Amygdala (tissue), 56 donors: Measurements from ENCODE around the gene TXNDC15.
"Not testable (repeated sequence)": the region's sequence is repeated elsewhere in the genome, so short reads cannot be mapped to it uniquely, and the experiment has no call there.

Source experiments
- DNase-seq, 56 donors: peaks; one replicate each; lab custom pipeline; 2025; lab: John Stamatoyannopoulos, UW

TXNDC15 gene, protein sequence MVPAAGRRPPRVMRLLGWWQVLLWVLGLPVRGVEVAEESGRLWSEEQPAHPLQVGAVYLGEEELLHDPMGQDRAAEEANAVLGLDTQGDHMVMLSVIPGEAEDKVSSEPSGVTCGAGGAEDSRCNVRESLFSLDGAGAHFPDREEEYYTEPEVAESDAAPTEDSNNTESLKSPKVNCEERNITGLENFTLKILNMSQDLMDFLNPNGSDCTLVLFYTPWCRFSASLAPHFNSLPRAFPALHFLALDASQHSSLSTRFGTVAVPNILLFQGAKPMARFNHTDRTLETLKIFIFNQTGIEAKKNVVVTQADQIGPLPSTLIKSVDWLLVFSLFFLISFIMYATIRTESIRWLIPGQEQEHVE

GRCh38 chr5:134873987-134874830 is at the start of gene TXNDC15:
Gene TXNDC15 (plus strand): TSS chr5:134874371. CDS start chr5:134874428, 57 bp downstream.
- DNase-seq = peak in 55 of 56 donors; percentile 28 to 91 (median 79)

GRCh38 chr5:134824681-134825080 is 49.5 kb upstream of the TXNDC15 start:
- no peak for DNase-seq

DNA sequence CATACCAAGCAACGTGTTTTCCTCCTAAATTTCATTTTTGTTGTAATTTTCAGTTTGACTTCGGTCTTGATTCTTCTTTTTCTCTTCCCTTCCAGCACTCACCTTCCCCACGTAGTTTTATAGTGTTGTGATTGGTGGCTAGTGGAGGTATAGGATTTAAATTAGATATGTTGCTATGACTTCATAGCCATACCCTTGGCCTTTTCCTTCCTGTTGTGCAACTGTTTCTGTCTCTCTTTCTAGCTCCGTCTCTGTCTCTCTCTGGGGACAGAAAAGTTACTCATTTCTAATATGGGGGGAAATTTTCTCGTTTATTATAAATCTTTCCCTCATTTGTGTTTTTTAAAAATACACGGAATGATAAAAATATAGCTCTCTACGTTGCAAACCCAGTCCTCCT is 49.0 kb upstream of the TXNDC15 start:
- DNase-seq = no peak

DNA sequence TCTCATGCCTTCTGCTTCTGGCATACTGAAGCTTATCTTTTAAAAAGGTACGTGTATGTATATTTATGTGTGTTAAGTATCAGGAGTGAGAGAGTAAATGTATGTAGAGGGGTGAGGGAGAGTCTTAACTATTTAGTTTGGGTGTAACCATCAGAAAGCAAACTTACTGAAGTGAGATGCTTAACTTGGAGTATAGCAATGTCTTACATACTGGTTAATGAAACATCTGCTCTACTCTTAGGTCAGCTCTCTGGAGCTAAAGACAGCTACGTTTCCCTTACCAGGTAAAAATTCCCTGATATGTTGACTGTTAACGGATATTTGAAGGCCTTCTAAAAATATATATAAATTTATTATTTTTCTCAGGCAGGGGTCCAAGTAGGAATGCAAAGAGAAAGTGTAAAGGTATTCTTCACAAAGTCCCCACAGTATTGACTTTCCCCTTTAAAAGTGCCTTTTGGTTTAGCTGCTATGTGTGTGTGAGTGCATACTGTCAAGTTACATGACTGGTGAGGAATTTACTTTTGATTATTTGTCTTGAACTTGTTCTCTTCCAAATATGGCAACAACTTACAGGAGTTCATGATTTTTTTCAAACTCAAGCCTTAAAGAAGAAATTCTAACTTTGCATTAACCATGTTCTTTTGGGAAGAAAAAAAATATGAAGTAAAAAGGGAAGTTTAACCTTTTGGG is 40.7 kb upstream of the TXNDC15 start:
- no peak for DNase-seq

DNA sequence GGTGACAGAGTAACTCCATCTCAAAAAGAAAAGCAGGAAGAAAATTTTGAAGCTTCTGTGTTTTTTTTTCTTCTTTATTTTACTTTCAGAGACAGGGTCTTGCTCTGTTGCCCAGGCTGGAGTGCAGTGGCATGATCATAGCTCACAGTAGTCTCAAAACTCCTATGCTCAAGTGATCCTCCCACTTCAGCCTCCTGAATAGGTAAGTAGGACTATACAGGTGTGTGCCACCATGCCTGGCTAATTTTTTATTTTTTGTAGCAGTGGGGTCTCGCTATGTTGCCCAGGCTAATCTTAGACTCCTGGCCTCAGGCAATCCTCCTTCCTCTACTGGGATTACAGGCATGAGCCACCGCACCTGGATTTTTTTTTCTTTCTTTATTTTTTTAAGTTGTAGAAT is 38.5 kb upstream of the TXNDC15 start:
- no peak for DNase-seq

DNA sequence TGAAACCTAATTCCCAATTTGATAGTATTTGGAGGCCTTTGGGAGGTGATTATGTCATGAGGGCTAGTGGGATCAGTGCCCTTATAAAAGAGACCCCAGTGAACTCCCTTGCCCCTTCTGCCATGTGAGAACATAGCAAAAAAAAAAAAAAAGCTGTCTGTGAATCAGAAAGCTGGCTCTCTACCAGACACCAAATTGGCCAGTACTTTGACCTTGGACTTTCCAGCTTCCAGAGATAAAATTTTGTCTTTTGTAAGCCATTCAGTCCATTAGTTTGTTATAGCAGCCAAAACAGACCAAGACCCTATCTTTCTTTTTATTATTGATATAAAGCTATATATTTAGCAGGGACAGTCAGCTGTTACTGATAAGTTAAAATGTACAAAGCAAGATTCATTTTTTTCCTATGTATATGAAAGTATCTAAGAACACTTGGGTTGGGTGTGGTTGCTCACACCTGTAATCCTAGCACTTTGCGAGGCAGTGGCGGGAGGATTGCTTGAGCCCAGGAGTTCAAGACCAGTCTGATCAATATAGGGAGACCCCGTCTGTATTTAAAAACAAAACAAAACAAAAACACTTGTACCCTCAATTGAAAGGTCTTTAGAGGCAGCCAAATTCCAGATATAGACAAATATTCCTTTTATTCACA is 36.5 kb upstream of the TXNDC15 start:
- no peak for DNase-seq

DNA sequence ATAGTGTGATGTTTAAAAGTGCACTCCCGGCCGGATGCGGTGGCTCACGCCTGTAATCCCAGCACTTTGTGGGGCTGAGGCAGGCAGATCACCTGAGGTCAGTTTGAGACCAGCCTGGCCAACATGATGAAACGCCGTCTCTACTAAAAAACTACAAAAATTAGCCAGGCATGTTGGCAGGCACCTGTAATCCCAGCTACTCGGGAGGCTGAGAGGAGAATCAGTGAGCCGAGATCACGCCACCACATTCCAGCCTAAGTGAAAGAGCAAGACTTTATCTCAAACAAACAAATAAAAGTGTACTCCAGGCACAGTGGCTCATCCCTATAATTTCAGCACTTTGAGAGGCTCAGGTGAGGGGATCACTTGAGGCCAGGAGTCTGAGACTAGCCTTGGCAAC is 35.8 kb upstream of the TXNDC15 start:
- DNase-seq = not testable (repeated sequence)

DNA sequence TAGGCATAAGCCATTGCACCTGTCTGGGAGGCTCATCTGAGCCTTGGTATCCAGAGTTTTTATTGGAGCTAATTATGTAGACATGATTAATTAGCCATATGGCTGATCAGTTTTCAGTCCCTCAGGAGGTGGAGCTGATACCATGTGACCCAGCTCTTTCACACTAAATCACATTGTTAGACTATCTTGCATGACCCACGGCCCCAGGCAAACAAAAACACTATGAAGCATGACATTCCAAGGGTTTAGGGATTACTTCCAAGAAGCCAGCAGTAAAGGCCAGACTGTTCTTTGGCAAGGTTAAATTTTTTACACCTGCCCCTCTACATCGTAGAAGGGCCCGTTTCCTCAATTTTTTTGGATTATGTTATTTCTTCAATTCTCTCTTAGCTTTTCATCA is 33.4 kb upstream of the TXNDC15 start:
- no peak for DNase-seq

GRCh38 chr5:134844252-134844651 is 29.9 kb upstream of the TXNDC15 start:
- no peak for DNase-seq

DNA sequence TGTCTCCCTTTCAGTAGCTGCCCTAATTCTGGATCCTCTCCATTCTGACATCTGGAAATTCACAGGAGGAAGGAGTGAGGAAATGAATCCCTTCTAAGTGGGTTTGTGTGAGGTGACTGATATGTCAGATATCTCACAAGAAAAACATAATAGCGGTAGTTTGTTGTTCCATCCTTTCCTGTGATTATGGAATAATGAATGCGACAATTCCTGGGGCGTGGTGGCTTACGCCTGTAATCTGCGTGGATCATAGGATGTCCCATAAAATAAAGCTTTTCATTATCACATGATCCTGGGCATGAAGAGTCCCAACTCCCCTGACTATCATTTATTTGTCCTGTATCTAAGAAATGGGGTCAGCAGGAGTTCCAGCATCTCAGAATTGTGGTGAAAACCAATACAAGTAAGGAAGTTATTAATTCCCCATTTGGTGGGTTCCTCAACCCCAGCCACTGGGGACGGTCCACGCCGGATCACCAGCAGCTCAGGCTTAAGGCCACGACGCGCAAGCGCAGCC is 28.8 kb upstream of the TXNDC15 start:
- DNase-seq = no peak

DNA sequence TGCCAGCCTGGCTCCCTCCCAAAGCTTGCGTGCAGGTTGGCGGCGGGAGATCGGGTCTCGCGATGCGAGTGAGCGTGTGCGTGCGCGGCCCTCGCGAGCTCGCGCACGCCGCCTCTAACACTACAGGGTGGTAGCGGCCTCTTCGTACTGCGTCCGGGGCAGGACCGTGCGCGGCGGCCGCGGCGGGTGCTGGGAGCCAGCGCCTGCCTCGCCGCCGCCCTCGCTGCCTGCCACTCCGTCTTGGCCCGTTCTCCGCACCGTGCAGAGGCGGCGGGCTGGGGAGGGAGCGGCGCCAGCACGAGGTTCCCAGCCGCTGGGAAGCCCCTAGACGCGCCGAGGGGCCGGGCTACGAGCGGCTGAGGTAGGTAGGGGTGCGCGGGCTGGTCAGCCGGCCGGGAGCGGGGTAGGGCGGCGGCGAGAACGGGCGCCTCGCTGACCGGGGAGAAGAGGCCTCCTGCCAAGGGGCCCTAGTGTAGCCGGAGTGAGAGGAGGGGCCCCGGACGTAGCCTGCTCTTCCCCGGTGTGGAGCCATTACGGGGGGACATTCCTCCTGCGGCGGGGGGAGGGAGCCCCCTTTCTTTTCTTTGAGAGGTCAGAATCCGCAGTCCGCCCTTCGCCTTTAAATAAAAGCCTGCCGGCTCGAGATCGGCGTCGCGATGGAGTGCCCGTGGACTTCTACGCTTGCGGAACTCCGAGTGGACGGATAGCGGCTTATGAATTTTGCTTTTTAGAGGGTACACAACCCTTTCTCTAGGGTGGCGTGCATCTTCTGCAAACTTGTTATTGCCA is 28.1 kb upstream of the TXNDC15 start, which contains the start of gene C5orf24:
Gene C5orf24 (plus strand): TSS at position 117 of the 789 bp plus-strand sequence. CDS start 8,933 bp downstream, outside the sequence.
- peak; percentile 18 to 96 (median 89) for DNase-seq

DNA sequence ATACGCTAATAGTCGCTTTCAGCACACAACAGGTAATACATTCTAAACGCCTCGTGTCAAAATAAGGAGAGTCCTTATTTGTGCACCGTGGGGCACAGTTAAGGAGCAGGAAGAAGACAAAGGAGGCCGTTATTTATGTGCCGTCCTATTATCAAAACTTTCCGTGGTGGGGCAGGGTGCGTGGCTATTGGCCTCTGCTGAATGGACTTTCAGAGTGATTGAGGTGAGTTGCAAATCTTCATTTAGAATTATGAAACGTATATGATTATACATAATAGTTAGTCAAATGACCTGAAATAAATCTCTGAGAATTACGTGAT is 27.6 kb upstream of the TXNDC15 start:
- DNase-seq = no peak

DNA sequence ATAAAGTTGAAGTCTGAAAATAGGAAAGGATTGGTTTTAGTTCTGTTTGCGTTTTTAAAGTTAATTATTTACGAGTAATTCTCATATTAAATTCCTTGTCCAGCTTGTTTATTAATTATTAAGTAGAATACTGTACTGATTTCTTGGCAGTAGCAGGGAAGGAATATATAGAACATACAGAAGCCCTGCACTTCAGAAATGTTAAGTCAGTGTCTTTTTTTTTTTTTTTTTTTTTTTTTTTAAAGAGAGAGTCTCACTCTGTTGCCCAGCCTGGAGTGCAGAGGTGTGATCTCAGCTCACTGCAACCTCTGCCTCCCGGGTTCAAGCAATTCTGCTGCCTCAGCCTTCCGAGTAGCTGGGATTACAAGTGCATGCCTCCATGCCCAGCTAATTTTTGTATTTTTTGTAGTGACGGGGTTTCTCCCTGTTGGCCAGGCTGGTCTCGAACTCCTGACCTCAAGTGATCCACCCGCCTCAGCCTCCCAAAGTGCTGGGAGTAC is 24.7 kb upstream of the TXNDC15 start:
- DNase-seq = not testable (repeated sequence)

DNA sequence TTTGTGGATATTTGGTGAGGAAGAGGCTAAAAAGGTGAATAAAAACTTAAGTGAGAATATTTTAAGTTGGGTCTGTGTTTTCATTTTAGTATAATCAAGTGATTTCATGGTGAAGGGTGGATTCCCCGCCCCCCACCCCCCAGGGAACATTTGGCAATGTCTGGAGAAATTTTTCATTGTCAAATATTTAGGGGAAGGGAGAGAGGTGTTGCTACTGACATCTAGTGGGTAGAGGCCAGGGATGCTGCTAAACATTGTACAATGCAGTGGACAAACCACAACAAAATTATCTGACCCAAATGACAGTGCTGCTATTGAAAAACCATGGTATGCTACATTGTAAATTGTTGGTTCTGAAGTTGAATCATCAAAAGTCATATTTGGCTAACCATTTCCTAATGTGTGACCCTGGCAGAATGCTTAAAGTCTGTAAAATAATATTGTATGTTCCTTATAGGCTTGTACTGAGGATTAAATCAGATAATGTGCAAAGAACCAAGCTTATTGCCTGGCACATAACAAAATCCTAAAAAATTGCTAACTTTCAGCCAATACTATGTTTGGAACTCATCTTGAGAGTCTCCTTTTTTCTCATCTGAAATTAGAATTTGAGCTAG is 22.8 kb upstream of the TXNDC15 start:
- DNase-seq = no peak

GRCh38 chr5:134856465-134856864 is 17.7 kb upstream of the TXNDC15 start:
- not testable (repeated sequence) for DNase-seq

DNA sequence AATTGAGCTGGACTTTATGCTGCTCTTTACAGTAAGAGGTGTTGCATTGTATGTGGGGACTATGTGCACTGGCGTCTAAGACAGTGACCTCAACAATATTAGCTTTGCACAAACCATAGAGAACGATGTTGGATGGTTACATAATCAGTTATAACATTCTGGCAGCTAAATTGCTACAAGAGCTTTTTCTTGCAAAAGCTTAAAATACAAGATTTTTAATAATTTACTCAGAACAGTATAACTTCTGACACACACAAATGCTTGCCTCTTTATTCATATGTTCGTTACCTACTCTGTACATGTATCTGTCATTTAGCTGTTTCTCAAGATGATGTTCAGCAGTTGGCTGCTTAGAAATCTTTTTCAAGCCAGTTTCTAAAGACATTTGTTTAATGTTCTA is 16.8 kb upstream of the TXNDC15 start:
- no peak for DNase-seq

- no peak for DNase-seq
These were observed 9.5 kb upstream of the TXNDC15 start for GRCh38 chr5:134864707-134865106.

GRCh38 chr5:134873494-134873893 is 677 bp upstream of the TXNDC15 start:
- DNase-seq = no peak
